HAP-1 (cell line): ENCODE results near the gene SIPA1L3.

Source experiments
- DNase-seq, 2 experiments: peaks; one replicate each; pipeline ENCODE4 v3.0.0-alpha.2; 2016 to 2020; ENCODE audit warnings: low spot score in 2 of 2
- H3K27me3 ChIP-seq: fragments of 250-450 bp; sonication (Bioruptor Pico); 2 replicates; pipeline ENCODE4 v1.5.1; 2020; ENCODE audit warnings: low read depth, mild to moderate bottlenecking, moderate library complexity
- H3K36me3 ChIP-seq: fragments of 250-450 bp; sonication (Bioruptor Pico); replicated peaks from 2 replicates; pipeline ENCODE4 v1.5.1; 2020; ENCODE audit warnings: mild to moderate bottlenecking
- H3K4me1 ChIP-seq: fragments of 250-450 bp; sonication (Bioruptor Pico); 2 replicates; pipeline ENCODE4 v1.5.1; 2020; ENCODE audit warnings: mild to moderate bottlenecking
- H3K4me3 ChIP-seq: fragments of 250-450 bp; sonication (Bioruptor Pico); 2 replicates; pipeline ENCODE4 v1.5.1; 2020; ENCODE audit warnings: mild to moderate bottlenecking, moderate library complexity
- H3K9me3 ChIP-seq: fragments of 250-450 bp; sonication (Bioruptor Pico); 2 replicates; pipeline ENCODE4 v1.5.1; 2020; ENCODE audit warnings: mild to moderate bottlenecking, moderate library complexity
- in situ Hi-C: fragments of 300-500 bp; cut with MboI; formaldehyde crosslinking; loops from 3 replicates; pipeline ENCODE4 v1.14.3; 2020; ENCODE audit warnings: low sequenced_read_pairs, inconsistent platforms, mixed read lengths

The SIPA1L3 gene

DNA sequence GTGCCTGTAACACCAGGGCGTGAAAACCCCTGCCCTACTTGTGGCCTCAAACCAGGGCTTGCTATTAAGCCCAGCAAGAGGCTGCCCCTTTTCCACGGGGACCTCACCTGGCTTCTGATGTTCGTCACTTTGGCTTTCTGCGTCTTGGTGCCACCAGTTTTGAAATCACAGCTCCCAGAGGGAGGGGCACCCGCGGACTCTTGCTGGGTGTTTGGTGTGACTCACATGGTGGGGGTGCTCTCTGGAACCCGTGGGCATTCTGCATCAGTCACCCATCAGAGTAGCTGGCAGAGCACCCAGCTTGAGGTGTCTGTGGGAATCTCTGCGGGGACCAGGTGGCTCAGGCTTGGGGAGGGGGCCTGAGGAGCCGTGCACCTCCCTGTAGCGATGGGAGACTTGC, 19.2 kb downstream of the SIPA1L3 start:
- peaks cover under 1% of the 10 kb centered on the region; the same call in 1 of the 2 replicates for H3K4me1 ChIP-seq
- H3K36me3 ChIP-seq = no peaks in the 10 kb centered on the region
- no peak overlapping the region for H3K4me3 ChIP-seq
- H3K27me3 ChIP-seq = no peaks in the 10 kb centered on the region
- in situ Hi-C loops = no loop called here
- DNase-seq = no peak
- no peaks in the 10 kb centered on the region for H3K9me3 ChIP-seq

- H3K4me1 ChIP-seq = peaks cover 5% of the 10 kb centered on the region
- no peaks in the 10 kb centered on the region for H3K36me3 ChIP-seq
- H3K9me3 ChIP-seq = no peaks in the 10 kb centered on the region
- in situ Hi-C loops = no loop called here
- no peak for DNase-seq
- no peaks in the 10 kb centered on the region for H3K27me3 ChIP-seq
- H3K4me3 ChIP-seq = no peak overlapping the region
Measured at GRCh38 chr19:37926711-37927110, 19.7 kb downstream of the SIPA1L3 start.

DNA sequence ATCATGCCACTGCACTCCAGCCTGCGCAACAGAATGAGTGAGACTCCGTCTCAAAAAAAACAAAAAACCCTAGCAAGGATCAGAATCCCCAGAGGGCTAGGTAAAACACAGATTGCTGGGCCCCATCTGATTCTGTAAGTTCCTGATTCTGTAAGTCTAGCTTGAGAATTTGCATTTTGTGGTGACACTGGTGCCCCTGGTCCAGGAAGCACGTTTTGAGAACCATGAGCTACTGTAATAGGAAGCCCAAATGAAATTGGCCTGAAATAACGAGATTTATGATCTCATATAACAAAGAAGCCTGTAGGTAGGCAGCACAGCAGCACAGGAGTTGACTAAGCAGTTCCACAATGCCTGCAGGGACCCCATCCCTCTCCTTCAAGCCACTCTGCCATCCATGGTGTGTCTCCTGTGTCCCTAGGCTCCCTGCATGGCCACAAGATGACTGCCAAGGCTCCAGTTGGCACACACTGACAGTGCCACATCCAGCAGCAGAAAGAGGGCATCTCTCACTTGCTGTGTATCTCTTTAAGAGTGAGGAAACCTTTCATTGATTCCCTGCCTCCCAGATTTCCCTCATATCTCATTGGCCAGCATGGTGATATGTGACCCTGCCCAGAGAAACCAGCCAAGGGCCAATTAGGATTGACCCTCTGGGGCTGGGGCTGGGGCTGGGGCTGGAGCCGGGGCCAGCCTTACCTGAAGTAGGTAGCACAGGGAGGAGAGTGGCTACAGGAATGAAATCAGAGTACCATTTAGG, 21.7 kb downstream of the SIPA1L3 start:
- H3K27me3 ChIP-seq = no peaks in the 10 kb centered on the region
- H3K36me3 ChIP-seq = no peaks in the 10 kb centered on the region
- H3K4me1 ChIP-seq = peaks cover 15% of the 10 kb centered on the region
- in situ Hi-C loops = no loop called here
- H3K4me3 ChIP-seq = no peak overlapping the region
- DNase-seq = no peak
- no peaks in the 10 kb centered on the region for H3K9me3 ChIP-seq

- H3K27me3 ChIP-seq = no peaks in the 10 kb centered on the region
- H3K4me3 ChIP-seq = no peak overlapping the region
- DNase-seq = no peak
- H3K36me3 ChIP-seq = no peaks in the 10 kb centered on the region
- in situ Hi-C loops = no loop called here
- H3K9me3 ChIP-seq = no peaks in the 10 kb centered on the region
- peaks cover 15% of the 10 kb centered on the region for H3K4me1 ChIP-seq
Measured at GRCh38 chr19:37929355-37929923, 22.4 kb downstream of the SIPA1L3 start.

DNA sequence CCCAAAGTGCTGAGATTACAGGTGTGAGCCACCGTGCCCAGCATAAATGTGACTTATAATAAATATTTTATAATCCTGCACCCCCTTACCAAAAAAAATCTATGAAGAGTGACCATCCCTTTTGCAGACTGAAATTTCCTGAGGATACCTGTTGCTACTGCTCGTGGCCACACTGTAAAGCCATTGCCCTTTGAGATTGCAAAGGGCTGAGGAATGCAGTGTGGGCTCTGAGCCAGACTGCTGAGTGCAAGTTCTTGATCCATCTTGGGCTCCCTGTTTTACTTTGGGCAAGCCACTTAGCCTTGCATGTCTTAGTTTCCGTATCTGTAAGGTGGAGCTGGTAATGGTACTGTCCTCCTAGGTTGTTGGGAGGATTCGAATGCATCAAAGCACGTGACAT, 23.4 kb downstream of the SIPA1L3 start:
- Histone ChIP-seq H3K36me3 (no peaks in the 10 kb centered on the region), H3K4me3 (no peak overlapping the region), H3K27me3 (no peaks in the 10 kb centered on the region), H3K4me1 (peaks cover 15% of the 10 kb centered on the region), H3K9me3 (no peaks in the 10 kb centered on the region)
- in situ Hi-C loops = no loop called here
- DNase-seq = no peak

DNA sequence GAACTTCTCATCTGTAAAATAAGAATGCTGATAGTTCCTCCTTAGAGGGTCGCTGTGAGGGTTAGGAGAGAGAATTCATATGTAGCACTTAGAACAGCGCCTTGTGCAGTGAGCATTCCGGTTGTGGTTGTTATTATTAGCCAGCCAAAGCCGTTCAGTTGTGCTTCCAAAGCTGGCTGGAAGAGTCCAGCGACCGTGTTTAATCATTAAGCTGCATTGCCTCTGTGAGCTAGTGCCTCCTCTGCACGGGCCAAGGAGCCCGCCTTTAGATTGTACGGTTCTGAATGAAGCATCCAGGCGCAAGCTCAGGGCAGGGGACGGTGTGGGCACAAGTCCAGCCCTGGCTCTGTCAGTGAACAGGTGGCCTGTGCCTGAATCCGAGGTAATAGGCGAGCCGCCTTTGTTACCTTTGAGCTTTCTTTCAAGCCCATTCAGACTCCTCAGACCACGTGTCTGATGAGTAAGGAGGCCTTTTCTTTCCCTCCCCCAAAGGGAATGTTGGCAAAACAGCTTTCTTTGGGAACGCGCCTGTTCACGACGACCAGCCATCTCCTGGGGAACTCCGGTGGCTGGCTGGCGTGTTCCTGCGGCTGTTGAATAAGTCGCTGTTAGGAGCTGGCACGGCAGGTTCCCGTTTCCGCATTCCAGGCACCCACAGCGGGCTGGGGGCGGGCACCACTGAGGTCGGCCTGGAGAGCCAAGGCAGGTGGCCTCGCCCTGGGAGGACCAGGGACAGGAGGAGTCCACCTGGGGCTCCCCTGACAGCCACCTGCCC, 25.1 kb downstream of the SIPA1L3 start:
- DNase-seq = peak; percentile 71 to 82
- H3K4me1 ChIP-seq = peaks cover 15% of the 10 kb centered on the region
- no peaks in the 10 kb centered on the region for H3K27me3 ChIP-seq
- no peaks in the 10 kb centered on the region for H3K9me3 ChIP-seq
- in situ Hi-C loops = no loop called here
- no peak overlapping the region for H3K4me3 ChIP-seq
- H3K36me3 ChIP-seq = no peaks in the 10 kb centered on the region

GRCh38 chr19:37932985-37933936, 26.3 kb downstream of the SIPA1L3 start:
- Histone ChIP-seq H3K36me3 (0 out of 2 replicates have a peak, but pooled peaks cover 4% of the 10 kb centered on the region), H3K27me3 (no peaks in the 10 kb centered on the region), H3K4me1 (peaks cover 15% of the 10 kb centered on the region), H3K4me3 (no peak overlapping the region), H3K9me3 (peaks cover 3% of the 10 kb centered on the region; the same call in 1 of the 2 replicates)
- in situ Hi-C loops = no loop called here
- no peak for DNase-seq

DNA sequence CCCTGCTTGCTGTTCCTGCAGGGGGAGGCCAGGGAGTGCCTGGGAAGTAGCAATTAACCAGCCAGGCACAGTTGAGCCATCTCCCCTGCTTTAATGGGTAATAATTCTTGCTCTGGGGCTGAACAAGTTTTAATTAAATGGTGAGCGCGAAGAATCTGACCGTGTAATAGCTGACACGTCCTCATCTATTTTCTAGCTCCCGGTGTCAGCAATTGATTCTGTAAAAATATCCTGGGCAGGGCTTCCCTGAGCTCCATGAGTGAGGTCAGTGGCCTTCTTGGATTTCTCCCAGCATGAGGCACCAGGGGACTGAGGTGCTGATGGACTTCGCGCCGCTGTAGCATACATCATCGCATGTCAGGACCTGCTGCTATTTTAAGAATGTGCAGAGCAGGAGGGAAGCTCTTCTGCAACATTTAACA, 26.9 kb downstream of the SIPA1L3 start:
- Histone ChIP-seq H3K4me1 (peaks cover 15% of the 10 kb centered on the region), H3K27me3 (no peaks in the 10 kb centered on the region), H3K4me3 (no peak overlapping the region), H3K9me3 (peaks cover 3% of the 10 kb centered on the region; the same call in 1 of the 2 replicates), H3K36me3 (0 out of 2 replicates have a peak, but pooled peaks cover 4% of the 10 kb centered on the region)
- no peak for DNase-seq
- in situ Hi-C loops = no loop called here

- Histone ChIP-seq H3K4me1 (peaks cover 17% of the 10 kb centered on the region), H3K9me3 (peaks cover 3% of the 10 kb centered on the region; the same call in 1 of the 2 replicates), H3K36me3 (0 out of 2 replicates have a peak, but pooled peaks cover 4% of the 10 kb centered on the region), H3K4me3 (no peak overlapping the region), H3K27me3 (no peaks in the 10 kb centered on the region)
- DNase-seq = no peak
- in situ Hi-C loops = no loop called here
Measured at GRCh38 chr19:37935341-37935740, 28.3 kb downstream of the SIPA1L3 start.

DNA sequence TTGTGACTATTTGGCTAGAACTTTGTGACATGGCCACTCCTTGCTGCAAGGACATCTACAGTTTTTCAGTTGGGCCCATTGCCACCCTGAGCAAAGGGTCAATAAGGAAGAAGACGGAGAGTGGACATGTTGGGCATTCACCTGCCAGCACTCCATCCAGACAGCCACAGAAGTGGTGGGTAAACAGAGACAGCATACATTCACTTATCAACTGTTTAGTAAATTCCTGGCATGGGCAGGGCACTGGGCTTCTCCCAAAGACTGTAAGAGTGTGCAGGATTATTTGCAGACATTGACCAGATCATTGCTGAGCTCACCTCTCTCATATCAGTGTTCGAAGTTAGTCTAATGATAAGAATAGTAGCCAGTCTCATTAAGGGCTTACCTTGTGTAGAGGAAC, 29.2 kb downstream of the SIPA1L3 start:
- Histone ChIP-seq H3K36me3 (0 out of 2 replicates have a peak, but pooled peaks cover 4% of the 10 kb centered on the region), H3K27me3 (no peaks in the 10 kb centered on the region), H3K9me3 (peaks cover 3% of the 10 kb centered on the region; the same call in 1 of the 2 replicates), H3K4me3 (no peak overlapping the region), H3K4me1 (peaks cover 24% of the 10 kb centered on the region)
- in situ Hi-C loops = no loop called here
- DNase-seq = no peak

DNA sequence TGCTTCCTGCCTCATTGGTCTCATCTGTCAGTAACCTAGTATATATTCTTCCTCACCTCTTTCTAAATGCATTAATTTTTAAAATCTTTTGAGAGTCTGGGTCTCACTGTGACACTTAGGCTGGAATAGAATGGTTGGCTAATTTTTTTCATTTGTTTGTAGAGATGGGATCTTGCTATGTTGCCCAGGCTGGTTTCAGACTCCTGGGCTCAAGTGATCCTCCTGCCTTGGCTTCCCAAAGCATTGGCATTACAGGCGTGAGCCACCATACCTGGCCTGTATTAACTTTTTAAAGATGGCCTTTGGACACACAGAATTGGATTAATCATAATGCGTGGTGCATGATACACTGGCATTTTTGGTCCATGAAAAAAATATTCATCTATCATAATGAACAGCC, 29.9 kb downstream of the SIPA1L3 start:
- Histone ChIP-seq H3K36me3 (0 out of 2 replicates have a peak, but pooled peaks cover 4% of the 10 kb centered on the region), H3K4me1 (peaks cover 17% of the 10 kb centered on the region), H3K4me3 (no peak overlapping the region), H3K27me3 (no peaks in the 10 kb centered on the region), H3K9me3 (peaks cover 3% of the 10 kb centered on the region; the same call in 1 of the 2 replicates)
- no peak for DNase-seq
- in situ Hi-C loops = no loop called here

DNA sequence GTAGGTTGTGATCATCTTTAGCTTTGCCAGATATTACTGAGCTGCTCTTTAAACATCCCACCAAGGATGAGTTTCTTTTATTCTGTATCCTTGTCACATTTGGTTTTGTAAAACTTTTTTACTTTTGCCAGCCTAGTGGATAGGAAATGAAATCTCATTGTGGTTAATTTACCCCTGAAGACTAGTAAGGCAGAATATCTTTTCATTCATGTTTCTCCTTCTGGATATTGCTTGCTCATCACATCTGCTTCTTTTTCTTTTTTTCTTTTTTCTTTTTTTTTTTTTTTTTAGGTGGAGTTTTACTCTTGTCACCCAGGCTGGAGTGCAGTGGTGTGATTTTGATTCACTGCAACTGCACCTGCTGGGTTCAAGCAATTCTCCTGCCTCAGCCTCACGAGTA, 31.3 kb downstream of the SIPA1L3 start:
- 0 out of 2 replicates have a peak, but pooled peaks cover 4% of the 10 kb centered on the region for H3K36me3 ChIP-seq
- DNase-seq = no peak
- peaks cover 3% of the 10 kb centered on the region; the same call in 1 of the 2 replicates for H3K9me3 ChIP-seq
- H3K4me1 ChIP-seq = peaks cover 15% of the 10 kb centered on the region
- H3K27me3 ChIP-seq = no peaks in the 10 kb centered on the region
- in situ Hi-C loops = no loop called here
- H3K4me3 ChIP-seq = no peak overlapping the region
